Activated T-helper 2 cell treated with anti-CD3 and anti-CD28 coated beads, Interferon-gamma antibody, Interleukin-2, Interleukin-4, amounts not matched to agents 10 μg/mL and 5 μg/mL and 100 μg/mL, durations not matched to agents 14 hours and 24 hours and 36 hours (primary cell): ENCODE results near the gene FADS3. TPM values are rescaled to one million over a fixed set of nuclear protein-coding genes. Genes with fewer than 3 reads are reported as not detected.

ENCODE experiments used
- DNase-seq: peaks from one replicate; pipeline ENCODE4 v3.0.0; 2021; ENCODE audit warnings: low spot score
- H3K27ac Mint-ChIP-seq: one replicate; pipeline ENCODE4 v1.8.0; 2021; ENCODE audit warnings: mixed read lengths
- H3K27me3 Mint-ChIP-seq: one replicate; pipeline ENCODE4 v1.8.0; 2021; ENCODE audit warnings: low read depth, mixed read lengths
- H3K36me3 Mint-ChIP-seq: one replicate; pipeline ENCODE4 v1.8.0; 2021; ENCODE audit warnings: low read depth, mixed read lengths
- H3K4me1 Mint-ChIP-seq: one replicate; pipeline ENCODE4 v1.8.0; 2021; ENCODE audit warnings: low read depth, mixed read lengths
- H3K4me3 Mint-ChIP-seq: one replicate; pipeline ENCODE4 v1.8.0; 2021; ENCODE audit warnings: low read depth, mild to moderate bottlenecking, moderate library complexity, mixed read lengths
- H3K9me3 Mint-ChIP-seq: one replicate; pipeline ENCODE4 v1.8.0; 2021; ENCODE audit warnings: mixed read lengths
- intact Hi-C: fragments of 100-400 bp; cut with micrococcal nuclease; formaldehyde crosslinking; loops from one replicate; pipeline ENCODE4 v1.15.1; 2023
- total RNA-seq: library from RNA; stranded (reverse); gene quantifications from 2 replicates; pipeline ENCODE4 v1.2.3, GENCODE V29; 2022

FADS3 gene, protein sequence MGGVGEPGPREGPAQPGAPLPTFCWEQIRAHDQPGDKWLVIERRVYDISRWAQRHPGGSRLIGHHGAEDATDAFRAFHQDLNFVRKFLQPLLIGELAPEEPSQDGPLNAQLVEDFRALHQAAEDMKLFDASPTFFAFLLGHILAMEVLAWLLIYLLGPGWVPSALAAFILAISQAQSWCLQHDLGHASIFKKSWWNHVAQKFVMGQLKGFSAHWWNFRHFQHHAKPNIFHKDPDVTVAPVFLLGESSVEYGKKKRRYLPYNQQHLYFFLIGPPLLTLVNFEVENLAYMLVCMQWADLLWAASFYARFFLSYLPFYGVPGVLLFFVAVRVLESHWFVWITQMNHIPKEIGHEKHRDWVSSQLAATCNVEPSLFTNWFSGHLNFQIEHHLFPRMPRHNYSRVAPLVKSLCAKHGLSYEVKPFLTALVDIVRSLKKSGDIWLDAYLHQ
- total RNA-seq, result 22.1 and 24.1 TPM in 2 replicates

DNA sequence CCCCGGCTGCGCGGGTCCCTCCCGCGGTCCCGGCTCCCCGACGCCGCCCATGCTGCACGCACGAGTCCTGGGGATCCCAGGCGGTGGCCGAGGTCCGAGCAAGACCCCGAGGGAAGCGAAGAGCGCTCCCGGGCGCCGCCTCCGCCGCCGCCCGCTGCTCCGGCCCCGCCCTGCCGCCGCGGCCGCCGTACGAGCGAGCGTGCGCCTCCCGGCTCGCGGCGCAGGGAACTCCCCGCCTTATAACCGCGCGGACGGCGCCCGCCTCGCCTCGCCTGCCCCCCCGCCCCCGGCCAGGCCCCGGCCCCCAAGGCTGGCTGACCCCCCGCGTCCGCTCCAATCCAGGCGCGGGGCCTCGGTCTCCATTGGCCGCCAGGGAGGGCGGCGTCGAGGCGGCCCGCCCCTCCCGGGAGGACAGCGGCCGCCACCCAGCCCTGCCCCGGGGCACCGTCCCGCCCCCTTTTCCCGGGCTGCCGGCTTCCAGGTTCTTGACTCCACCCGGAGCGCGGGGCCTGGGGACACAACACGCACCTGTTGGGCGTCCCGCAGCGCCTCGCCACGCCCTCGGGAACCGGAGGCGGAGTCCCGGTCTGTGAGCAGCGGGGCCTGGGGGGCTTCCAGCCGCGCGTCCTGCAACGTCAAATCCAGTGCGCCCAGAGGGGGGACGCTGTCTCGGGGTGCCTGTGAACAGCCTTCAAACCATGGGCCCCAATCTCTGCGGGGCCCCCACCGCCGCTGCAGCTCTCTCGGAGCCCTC, at the start of gene FADS3:
Gene FADS3 (minus strand): TSS at position 215 of the 754 bp plus-strand sequence. CDS start 164 bp downstream, at position 51.
- no peaks in the 10 kb centered on the region for H3K36me3 Mint-ChIP-seq
- no peaks in the 10 kb centered on the region for H3K27me3 Mint-ChIP-seq
- H3K9me3 Mint-ChIP-seq, result no peaks in the 10 kb centered on the region
- intact Hi-C loops, result loop anchor here (5.0 kb wide), 1 partner anchor 99 kb away; the partner anchor contains the start of genes FEN1 and TMEM258
- no peak within 1 kb of the TSS for H3K27ac Mint-ChIP-seq
- peak; percentile 50 for DNase-seq
- no peaks in the 10 kb centered on the region for H3K4me1 Mint-ChIP-seq
- H3K4me3 Mint-ChIP-seq, result peak within 1 kb of the TSS; percentile 84

DNA sequence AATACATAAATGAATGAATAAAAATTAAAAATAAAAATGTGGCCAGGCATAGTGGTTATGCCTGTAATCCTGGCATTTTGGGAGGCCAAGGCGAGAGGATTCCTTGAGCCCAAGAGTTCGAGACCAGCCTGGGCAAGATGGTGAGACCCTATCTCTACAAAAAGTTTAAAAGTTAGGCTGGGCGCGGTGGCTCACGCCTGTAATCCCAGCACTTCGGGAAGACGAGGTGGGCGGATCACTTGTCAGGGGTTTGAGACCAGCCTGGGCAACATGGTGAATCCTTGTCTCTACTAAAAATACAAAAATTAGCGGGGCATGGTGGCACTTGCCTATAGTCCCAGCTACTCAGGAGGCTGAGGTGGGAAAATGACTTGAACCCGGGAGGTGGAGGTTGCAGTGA, 49.1 kb upstream of the FADS3 start:
- DNase-seq, result no peak
- intact Hi-C loops, result no loop called here
- Mint-ChIP-seq H3K27me3 (peaks cover 19% of the 10 kb centered on the region), H3K36me3 (no peaks in the 10 kb centered on the region), H3K4me3 (no peak overlapping the region), H3K27ac (no peak overlapping the region), H3K9me3 (peaks cover 6% of the 10 kb centered on the region), H3K4me1 (no peaks in the 10 kb centered on the region)

DNA sequence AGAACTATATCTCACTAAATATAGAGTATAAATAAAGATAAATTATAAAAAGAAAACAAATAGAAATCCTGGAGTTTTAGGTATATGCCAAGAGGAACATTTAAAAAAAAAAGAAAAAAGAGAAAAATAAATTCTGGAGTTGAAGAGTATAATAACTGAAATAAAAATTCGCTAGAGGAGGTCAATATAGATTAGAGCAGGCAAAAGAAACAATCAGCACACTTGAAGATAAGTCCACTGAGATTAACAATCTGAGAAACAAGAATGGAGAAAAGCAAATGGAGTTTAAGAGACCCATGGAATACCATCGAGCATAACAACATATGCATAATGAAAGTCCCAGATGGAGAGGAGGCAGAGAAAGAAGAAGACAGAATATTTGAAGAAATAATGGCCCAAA, 44.5 kb upstream of the FADS3 start:
- no peak overlapping the region for H3K27ac Mint-ChIP-seq
- no peak for DNase-seq
- H3K4me3 Mint-ChIP-seq, result no peak overlapping the region
- no peaks in the 10 kb centered on the region for H3K36me3 Mint-ChIP-seq
- H3K27me3 Mint-ChIP-seq, result peaks cover 25% of the 10 kb centered on the region
- H3K4me1 Mint-ChIP-seq, result no peaks in the 10 kb centered on the region
- peaks cover 11% of the 10 kb centered on the region for H3K9me3 Mint-ChIP-seq
- intact Hi-C loops, result no loop called here

DNA sequence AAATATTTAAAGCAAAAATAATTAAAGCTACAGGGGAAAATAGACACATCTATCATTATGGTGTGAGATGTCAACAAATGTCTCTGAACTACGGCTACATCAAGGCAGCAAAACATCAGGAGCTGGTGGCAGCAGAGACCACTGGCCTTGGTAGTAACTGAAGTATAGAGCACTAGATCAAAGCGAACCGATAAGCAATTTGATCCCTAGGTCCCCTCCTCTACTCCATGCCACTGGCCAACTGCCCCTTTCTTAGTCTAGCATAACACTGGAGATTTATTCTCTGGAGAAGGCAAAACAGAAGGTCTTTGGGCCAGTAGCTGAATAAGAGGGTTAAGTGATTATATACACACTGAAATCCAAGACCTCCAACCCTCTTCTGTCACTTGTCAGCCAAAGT, 39.6 kb upstream of the FADS3 start:
- H3K4me3 Mint-ChIP-seq, result no peak overlapping the region
- no peak for DNase-seq
- H3K4me1 Mint-ChIP-seq, result no peaks in the 10 kb centered on the region
- H3K9me3 Mint-ChIP-seq, result peaks cover 9% of the 10 kb centered on the region
- no peak overlapping the region for H3K27ac Mint-ChIP-seq
- H3K27me3 Mint-ChIP-seq, result peaks cover 18% of the 10 kb centered on the region
- intact Hi-C loops, result no loop called here
- H3K36me3 Mint-ChIP-seq, result no peaks in the 10 kb centered on the region

DNA sequence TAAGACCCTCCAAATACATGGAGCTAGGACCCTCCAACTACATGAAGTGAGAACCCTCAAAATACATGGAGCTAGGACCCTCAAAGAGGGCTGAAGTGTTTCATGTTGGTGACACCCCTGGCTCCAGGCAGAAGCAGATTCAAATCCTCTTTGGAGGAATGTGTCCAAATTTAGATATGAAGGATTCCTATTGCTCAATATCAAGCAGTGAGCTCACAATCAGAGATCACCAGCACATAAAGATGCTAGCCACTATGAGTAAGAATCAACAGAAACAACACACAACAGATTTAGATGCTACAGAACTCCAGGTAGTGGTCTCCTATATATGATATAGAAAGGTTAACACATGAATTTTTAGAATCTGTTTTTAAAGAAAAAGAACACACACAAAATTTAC, 37.3 kb upstream of the FADS3 start:
- intact Hi-C loops, result no loop called here
- DNase-seq, result no peak
- Mint-ChIP-seq H3K4me1 (no peaks in the 10 kb centered on the region), H3K27me3 (peaks cover 16% of the 10 kb centered on the region), H3K4me3 (no peak overlapping the region), H3K36me3 (no peaks in the 10 kb centered on the region), H3K9me3 (peaks cover 6% of the 10 kb centered on the region), H3K27ac (no peak overlapping the region)

DNA sequence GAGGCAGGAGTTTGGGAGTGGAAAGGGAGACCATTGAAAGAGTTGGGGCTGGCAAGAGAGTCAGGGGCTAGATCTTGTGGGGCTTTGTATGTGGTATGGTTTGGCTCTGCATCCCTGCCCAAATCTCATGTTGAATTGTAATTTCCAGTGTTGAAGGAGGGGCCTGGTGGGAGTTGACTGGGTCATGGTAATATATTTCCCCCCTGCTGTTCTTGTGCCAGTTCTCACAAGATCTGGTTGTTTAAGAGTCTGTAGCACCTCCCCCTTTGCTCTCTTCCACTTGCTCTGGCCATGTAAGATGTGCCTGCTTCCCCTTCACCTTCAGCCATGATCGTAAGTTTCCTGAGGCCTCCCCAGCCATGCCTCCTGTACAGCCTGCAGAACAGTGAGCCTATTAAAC, 36.2 kb upstream of the FADS3 start:
- H3K4me1 Mint-ChIP-seq, result no peaks in the 10 kb centered on the region
- DNase-seq, result no peak
- intact Hi-C loops, result no loop called here
- peaks cover 12% of the 10 kb centered on the region for H3K27me3 Mint-ChIP-seq
- no peak overlapping the region for H3K4me3 Mint-ChIP-seq
- H3K9me3 Mint-ChIP-seq, result no peaks in the 10 kb centered on the region
- H3K27ac Mint-ChIP-seq, result no peak overlapping the region
- no peaks in the 10 kb centered on the region for H3K36me3 Mint-ChIP-seq

DNA sequence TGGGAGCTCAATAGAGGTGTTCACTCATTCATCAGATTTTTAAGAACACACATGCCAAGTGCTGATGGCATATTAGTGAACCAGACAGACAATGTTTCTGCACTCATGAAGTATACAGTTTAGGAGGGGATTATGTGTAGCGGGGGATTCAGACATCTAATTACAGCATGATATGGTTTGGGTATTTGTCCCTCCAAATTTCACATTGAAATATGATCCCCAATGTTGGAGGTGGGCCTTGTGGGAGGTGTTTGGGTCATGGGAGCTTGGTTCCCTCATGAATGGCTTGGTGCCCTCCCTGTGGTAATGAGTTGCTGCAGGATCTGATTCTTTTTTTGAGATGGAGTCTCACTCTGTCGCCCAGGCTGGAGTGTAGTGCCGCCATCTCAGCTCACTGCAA, 34.9 kb upstream of the FADS3 start:
- Mint-ChIP-seq H3K4me1 (no peaks in the 10 kb centered on the region), H3K27ac (no peak overlapping the region), H3K4me3 (no peak overlapping the region), H3K27me3 (peaks cover 12% of the 10 kb centered on the region), H3K36me3 (no peaks in the 10 kb centered on the region), H3K9me3 (no peaks in the 10 kb centered on the region)
- intact Hi-C loops, result no loop called here
- no peak for DNase-seq

DNA sequence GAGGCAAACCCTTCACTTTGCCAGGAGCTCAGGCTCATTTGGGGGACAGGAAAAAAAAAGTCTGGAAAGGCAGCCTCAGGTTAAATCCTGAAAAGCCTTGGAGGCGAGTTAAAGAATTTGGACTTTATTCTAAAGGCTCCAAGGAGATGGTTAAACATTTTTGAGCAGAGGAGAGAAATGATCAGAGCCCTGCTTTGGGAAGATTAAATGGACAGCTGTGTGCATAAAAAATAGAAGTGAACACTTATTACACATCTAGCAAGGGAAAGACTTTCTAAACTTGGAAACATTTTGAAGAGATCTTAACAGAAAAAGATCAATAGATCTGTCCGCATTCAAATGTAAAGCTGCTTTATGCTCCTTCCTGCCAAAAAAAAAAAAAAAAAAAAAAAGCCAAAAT, 34.4 kb upstream of the FADS3 start:
- no peak for DNase-seq
- Mint-ChIP-seq H3K27me3 (peaks cover 11% of the 10 kb centered on the region), H3K27ac (no peak overlapping the region), H3K9me3 (no peaks in the 10 kb centered on the region), H3K4me1 (no peaks in the 10 kb centered on the region), H3K36me3 (no peaks in the 10 kb centered on the region), H3K4me3 (no peak overlapping the region)
- intact Hi-C loops, result no loop called here

DNA sequence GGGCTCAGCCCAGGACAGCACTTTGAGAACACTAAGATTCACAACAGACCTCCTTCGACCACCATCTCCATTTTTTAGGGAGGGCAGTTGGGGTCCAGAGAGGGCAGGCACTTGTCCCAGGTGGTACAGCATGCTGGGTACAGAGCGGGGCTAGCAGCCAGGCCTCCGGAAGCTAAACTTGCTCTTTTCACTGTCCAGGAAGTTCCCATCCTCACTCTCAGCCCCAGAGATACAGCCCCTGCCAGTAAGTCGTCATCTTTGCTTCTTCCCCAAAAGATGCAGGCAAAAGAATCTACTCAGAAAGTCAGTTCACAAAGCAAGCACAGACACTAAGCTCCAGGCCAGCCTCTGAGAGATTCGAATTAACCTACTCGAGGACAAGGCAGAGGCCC, 32.7 kb upstream of the FADS3 start:
- Mint-ChIP-seq H3K4me1 (no peaks in the 10 kb centered on the region), H3K27me3 (peaks cover 22% of the 10 kb centered on the region), H3K4me3 (no peak overlapping the region), H3K27ac (no peak overlapping the region), H3K36me3 (no peaks in the 10 kb centered on the region), H3K9me3 (no peaks in the 10 kb centered on the region)
- no peak for DNase-seq
- intact Hi-C loops, result no loop called here

DNA sequence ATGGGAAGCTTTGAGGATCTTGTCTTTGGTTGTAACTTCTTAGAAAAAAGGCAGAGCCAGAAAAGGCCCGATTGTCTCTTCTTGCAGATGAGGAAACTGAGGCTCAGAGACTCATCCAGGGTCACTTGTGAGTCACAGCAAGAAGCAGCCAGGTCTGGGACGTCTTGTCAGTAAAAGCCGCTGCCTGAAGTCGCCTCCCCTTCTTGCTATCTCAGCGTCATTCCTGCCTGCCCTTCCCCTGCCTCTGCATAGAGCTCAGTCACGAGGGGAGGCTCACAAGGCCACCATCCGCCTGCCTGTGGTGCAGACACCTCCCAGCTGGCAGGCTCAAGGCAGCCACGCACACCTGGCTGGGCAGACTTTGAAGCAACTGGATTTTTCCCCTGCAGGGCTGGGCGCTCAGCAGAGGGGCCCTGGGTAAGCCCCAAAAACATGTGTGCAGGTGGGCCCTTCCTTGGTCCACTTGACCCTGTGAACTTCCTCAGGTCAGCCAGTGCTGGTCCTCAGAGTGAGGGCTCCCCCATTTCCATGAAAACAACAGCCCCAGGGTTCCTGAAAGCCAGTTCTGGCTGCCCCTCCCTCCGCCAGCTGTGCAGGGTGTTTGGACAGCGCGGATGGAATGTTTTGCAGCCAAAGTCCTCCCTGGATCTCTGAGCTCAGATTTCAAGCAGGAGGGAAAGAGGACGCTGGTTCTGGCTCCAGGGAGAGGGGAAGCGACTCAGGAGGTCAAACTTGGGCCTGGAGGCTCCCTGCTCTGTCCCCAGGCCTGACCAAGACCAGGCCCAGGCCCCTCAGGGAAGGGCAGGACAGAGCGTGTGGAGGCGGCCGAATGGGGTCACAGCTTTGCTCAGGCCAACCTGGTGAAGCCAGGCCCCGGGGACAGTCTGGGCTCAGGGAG, 32.1 kb upstream of the FADS3 start:
- DNase-seq, result no peak
- Mint-ChIP-seq H3K36me3 (no peaks in the 10 kb centered on the region), H3K4me3 (no peak overlapping the region), H3K4me1 (no peaks in the 10 kb centered on the region), H3K27ac (no peak overlapping the region), H3K27me3 (peaks cover 28% of the 10 kb centered on the region), H3K9me3 (no peaks in the 10 kb centered on the region)
- intact Hi-C loops, result no loop called here

DNA sequence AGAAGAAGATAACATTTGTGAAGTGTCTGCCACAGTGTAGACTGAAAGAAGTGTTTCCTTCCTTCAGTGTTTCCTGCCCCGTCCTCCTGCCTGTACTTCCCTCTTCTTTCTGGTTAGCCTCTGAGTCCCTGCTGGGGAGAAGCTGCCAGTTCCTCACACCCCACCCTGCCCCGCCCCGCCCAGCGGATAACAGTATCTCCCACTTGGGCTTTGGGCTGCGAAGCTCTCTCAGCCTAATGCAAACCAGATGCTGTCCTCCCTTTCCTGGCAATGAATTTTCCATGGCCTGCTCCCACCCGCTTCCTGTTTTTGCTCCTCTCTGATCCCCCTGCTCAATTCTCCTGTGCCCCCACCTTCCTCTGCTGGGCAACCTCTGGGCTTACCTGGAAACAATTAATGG, 31.2 kb upstream of the FADS3 start:
- Mint-ChIP-seq H3K4me3 (no peak overlapping the region), H3K9me3 (no peaks in the 10 kb centered on the region), H3K27ac (no peak overlapping the region), H3K36me3 (no peaks in the 10 kb centered on the region), H3K4me1 (peaks cover 7% of the 10 kb centered on the region), H3K27me3 (peaks cover 37% of the 10 kb centered on the region)
- no peak for DNase-seq
- intact Hi-C loops, result no loop called here

DNA sequence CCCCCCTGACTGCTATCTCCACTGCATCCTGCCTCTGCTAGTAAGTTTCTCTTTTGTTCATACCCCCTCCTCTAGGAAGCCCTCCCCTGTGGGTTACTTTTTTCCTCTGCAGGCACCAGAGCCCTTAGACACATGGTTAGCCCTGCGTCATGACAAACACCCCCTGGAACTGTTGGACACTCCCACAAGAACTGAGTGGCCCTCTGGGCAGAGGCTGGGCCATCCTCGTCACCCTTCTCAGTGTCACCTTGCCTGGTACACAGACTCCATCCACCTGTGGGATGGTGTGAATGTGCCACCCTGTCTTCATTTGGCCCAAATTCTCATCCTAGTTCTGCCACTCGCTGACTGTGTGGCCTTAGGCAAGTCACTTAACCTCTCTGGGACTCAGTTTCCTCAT, 30.1 kb upstream of the FADS3 start:
- Mint-ChIP-seq H3K4me1 (peaks cover 7% of the 10 kb centered on the region), H3K36me3 (no peaks in the 10 kb centered on the region), H3K9me3 (no peaks in the 10 kb centered on the region), H3K4me3 (no peak overlapping the region), H3K27ac (no peak overlapping the region), H3K27me3 (peaks cover 38% of the 10 kb centered on the region)
- intact Hi-C loops, result no loop called here
- DNase-seq, result no peak
